ENCODE results near the gene HDAC9.

Gene HDAC9

GRCh38 chr7:18831419-18831818 lies 335.9 kb downstream of the HDAC9 start:
- H3K9me3 ChIP-seq (ENCODE audit: control insufficient read depth, insufficient read depth, low read depth, low read length) = no peaks in the 10 kb centered on the region
- POLR2A ChIA-PET = no interaction called here
- no peak overlapping the region for H3K4me3 ChIP-seq (ENCODE audit: low read depth, low read length)
- CTCF ChIA-PET = interaction anchor here (0.6 to 1.2 kb wide), 3 partner anchors 80 to 487 kb away, joined by 3 to 5 read pairs (median 3); no protein-coding TSS in a partner anchor
- peaks cover 16% of the 10 kb centered on the region for H3K4me1 ChIP-seq (ENCODE audit: control insufficient read depth, insufficient read depth, low read length)
- TF ChIP-seq ZNF140 (tag by site-specific recombination; IDR thresholded peaks at IDR 0.05) = no peak
- no peak for TF ChIP-seq ZBTB26 (tag by site-specific recombination; optimal IDR thresholded peaks at IDR 0.05)
- TF ChIP-seq, protein P1, sequence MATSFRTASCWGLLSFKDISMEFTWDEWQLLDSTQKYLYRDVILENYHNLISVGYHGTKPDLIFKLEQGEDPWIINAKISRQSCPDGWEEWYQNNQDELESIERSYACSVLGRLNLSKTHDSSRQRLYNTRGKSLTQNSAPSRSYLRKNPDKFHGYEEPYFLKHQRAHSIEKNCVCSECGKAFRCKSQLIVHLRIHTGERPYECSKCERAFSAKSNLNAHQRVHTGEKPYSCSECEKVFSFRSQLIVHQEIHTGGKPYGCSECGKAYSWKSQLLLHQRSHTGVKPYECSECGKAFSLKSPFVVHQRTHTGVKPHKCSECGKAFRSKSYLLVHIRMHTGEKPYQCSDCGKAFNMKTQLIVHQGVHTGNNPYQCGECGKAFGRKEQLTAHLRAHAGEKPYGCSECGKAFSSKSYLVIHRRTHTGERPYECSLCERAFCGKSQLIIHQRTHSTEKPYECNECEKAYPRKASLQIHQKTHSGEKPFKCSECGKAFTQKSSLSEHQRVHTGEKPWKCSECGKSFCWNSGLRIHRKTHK (tag by site-specific recombination; IDR thresholded peaks at IDR 0.05) = no peak
- TF ChIP-seq ZNF629 (tag by site-specific recombination; IDR thresholded peaks at IDR 0.05) = no peak
- no peak for TF ChIP-seq ZNF184 (tag by site-specific recombination; IDR thresholded peaks at IDR 0.05)
- TF ChIP-seq ZNF747 (tag by site-specific recombination; IDR thresholded peaks at IDR 0.05) = no peak
- TF ChIP-seq ZNF792 (tag by site-specific recombination; IDR thresholded peaks at IDR 0.05) = no peak
- no peak for TF ChIP-seq ZNF10 (tag by site-specific recombination; IDR thresholded peaks at IDR 0.05)
- TF ChIP-seq PRDM6 (tag by site-specific recombination; IDR thresholded peaks at IDR 0.05) = no peak
- TF ChIP-seq ZFP41 (tag by site-specific recombination; IDR thresholded peaks at IDR 0.05; ENCODE audit: borderline replicate concordance) = no peak
- TF ChIP-seq ZEB2 (tag by site-specific recombination; IDR thresholded peaks at IDR 0.05) = no peak
- no peak overlapping the region for H3K27ac ChIP-seq (ENCODE audit: extremely low read depth, low read depth, low read length)
- H3K36me3 ChIP-seq (ENCODE audit: control insufficient read depth in 2 of 2, insufficient read depth in 1 of 2, low read length in 2 of 2) = no peaks in the 10 kb centered on the region

DNA sequence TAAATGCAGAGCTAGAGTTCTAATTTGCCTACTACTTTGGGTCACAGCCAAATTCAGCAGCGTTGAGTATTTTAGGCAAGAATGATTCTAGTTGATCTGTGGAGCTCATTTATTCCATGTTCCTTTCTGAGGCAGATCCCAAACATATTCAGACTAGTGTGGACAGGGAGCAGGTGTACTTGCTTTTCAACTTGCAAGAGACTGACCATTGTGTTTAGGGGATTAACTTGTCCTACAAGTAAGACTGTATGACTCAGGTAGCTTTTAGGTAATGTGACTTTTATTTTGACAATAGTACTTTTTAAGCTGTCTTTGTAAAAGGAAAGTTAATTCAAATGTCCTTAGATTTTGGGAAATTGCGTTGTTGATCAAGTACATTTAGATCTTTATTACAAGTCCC lies 336.4 kb downstream of the HDAC9 start:
- ChIA-PET POLR2A (no interaction called here), CTCF (interaction anchor here (0.6 to 1.2 kb wide), 2 partner anchors 79 to 487 kb away, joined by 3 to 5 read pairs; no protein-coding TSS in a partner anchor)
- Histone ChIP-seq H3K9me3 (ENCODE audit: control insufficient read depth, insufficient read depth, low read depth, low read length) (no peaks in the 10 kb centered on the region), H3K27ac (ENCODE audit: extremely low read depth, low read depth, low read length) (no peak overlapping the region), H3K36me3 (ENCODE audit: control insufficient read depth in 2 of 2, insufficient read depth in 1 of 2, low read length in 2 of 2) (no peaks in the 10 kb centered on the region), H3K4me1 (ENCODE audit: control insufficient read depth, insufficient read depth, low read length) (peaks cover 16% of the 10 kb centered on the region), H3K4me3 (ENCODE audit: low read depth, low read length) (no peak overlapping the region)
- no peak for TF ChIP-seq ZNF521 (tag by site-specific recombination; IDR thresholded peaks at IDR 0.05)
- TF ChIP-seq ZBTB7A (tag by site-specific recombination; IDR thresholded peaks at IDR 0.05; ENCODE audit: low read depth) = no peak
- no peak for TF ChIP-seq ZNF37A (tag by site-specific recombination; IDR thresholded peaks at IDR 0.05)
- no peak for TF ChIP-seq ZFHX2 (tag by site-specific recombination; conservative IDR thresholded peaks at IDR 0.05)
- no peak for TF ChIP-seq ZNF624 (tag by site-specific recombination; IDR thresholded peaks at IDR 0.05)
- TF ChIP-seq ZNF391 (tag by site-specific recombination; IDR thresholded peaks at IDR 0.05; ENCODE audit: borderline replicate concordance, low read depth) = no peak

DNA sequence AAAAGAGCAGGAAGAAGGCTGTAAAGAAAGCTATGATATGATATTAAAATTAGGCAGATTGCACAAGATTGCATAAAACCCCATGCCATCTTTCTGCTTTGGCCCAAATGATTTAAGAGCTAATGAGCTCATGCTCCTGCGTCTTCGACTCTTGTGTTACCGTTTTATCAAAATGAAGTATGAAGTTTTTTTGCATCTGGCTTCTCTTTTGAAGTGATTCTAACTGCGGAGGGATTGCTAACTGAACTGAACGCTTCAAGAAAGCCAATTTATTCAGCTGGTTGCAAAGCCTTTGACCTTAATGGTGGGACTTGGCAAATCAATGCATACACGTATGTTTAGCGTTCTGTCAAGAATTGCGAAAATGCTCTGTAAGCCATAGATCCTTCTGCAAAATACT lies 339.0 kb downstream of the HDAC9 start:
- Histone ChIP-seq H3K27ac (ENCODE audit: extremely low read depth, low read depth, low read length) (no peak overlapping the region), H3K4me3 (ENCODE audit: low read depth, low read length) (no peak overlapping the region), H3K4me1 (ENCODE audit: control insufficient read depth, insufficient read depth, low read length) (peaks cover 4% of the 10 kb centered on the region), H3K9me3 (ENCODE audit: control insufficient read depth, insufficient read depth, low read depth, low read length) (no peaks in the 10 kb centered on the region), H3K36me3 (ENCODE audit: control insufficient read depth in 2 of 2, insufficient read depth in 1 of 2, low read length in 2 of 2) (no peaks in the 10 kb centered on the region)
- POLR2A ChIA-PET = no interaction called here
- CTCF ChIA-PET = no interaction called here
- TF ChIP-seq ZBTB49 (tag by site-specific recombination; IDR thresholded peaks at IDR 0.05; ENCODE audit: low read depth) = no peak
- TF ChIP-seq GFI1B (tag by site-specific recombination; IDR thresholded peaks at IDR 0.05) = no peak
- TF ChIP-seq, protein P2, sequence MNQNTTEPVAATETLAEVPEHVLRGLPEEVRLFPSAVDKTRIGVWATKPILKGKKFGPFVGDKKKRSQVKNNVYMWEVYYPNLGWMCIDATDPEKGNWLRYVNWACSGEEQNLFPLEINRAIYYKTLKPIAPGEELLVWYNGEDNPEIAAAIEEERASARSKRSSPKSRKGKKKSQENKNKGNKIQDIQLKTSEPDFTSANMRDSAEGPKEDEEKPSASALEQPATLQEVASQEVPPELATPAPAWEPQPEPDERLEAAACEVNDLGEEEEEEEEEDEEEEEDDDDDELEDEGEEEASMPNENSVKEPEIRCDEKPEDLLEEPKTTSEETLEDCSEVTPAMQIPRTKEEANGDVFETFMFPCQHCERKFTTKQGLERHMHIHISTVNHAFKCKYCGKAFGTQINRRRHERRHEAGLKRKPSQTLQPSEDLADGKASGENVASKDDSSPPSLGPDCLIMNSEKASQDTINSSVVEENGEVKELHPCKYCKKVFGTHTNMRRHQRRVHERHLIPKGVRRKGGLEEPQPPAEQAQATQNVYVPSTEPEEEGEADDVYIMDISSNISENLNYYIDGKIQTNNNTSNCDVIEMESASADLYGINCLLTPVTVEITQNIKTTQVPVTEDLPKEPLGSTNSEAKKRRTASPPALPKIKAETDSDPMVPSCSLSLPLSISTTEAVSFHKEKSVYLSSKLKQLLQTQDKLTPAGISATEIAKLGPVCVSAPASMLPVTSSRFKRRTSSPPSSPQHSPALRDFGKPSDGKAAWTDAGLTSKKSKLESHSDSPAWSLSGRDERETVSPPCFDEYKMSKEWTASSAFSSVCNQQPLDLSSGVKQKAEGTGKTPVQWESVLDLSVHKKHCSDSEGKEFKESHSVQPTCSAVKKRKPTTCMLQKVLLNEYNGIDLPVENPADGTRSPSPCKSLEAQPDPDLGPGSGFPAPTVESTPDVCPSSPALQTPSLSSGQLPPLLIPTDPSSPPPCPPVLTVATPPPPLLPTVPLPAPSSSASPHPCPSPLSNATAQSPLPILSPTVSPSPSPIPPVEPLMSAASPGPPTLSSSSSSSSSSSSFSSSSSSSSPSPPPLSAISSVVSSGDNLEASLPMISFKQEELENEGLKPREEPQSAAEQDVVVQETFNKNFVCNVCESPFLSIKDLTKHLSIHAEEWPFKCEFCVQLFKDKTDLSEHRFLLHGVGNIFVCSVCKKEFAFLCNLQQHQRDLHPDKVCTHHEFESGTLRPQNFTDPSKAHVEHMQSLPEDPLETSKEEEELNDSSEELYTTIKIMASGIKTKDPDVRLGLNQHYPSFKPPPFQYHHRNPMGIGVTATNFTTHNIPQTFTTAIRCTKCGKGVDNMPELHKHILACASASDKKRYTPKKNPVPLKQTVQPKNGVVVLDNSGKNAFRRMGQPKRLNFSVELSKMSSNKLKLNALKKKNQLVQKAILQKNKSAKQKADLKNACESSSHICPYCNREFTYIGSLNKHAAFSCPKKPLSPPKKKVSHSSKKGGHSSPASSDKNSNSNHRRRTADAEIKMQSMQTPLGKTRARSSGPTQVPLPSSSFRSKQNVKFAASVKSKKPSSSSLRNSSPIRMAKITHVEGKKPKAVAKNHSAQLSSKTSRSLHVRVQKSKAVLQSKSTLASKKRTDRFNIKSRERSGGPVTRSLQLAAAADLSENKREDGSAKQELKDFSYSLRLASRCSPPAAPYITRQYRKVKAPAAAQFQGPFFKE (tag by site-specific recombination; IDR thresholded peaks at IDR 0.05; ENCODE audit: borderline replicate concordance) = no peak
